HepG2 (cell line): ENCODE measurements around the gene COL13A1. TPM values are rescaled to one million over a fixed set of nuclear protein-coding genes. Genes with fewer than 3 reads are reported as not detected.

ENCODE experiments used
- ATAC-seq: fragments of 200-7000 bp; cut with Tn5 transposase; 3 replicates; pipeline ENCODE4 v1.9.1; 2020; ENCODE audit warnings: mild to moderate bottlenecking, moderate library complexity
- BruUV-seq: library from RNA; stranded (reverse); fragments of 400-500 nt; replicated peaks from 2 replicates; lab custom pipeline; 2021; lab: Mats Ljungman, UMichigan
- CTCF ChIA-PET: fragments of 300-600 bp; formaldehyde crosslinking; extraction: SDS; loops from one replicate; lab custom pipeline; 2021; ENCODE audit warnings: low total read pairs, inconsistent platforms, low intra/inter-chr PET ratio; lab: Yijun Ruan, JAX
- POLR2A ChIA-PET: fragments of 350-600 bp; sonication (Branson Sonifier 250); formaldehyde crosslinking; loops from one replicate; lab custom pipeline; 2020; ENCODE audit warnings: antibody characterized with exemption, inconsistent platforms; lab: Yijun Ruan, JAX
- DNase-seq: peaks from one replicate; pipeline ENCODE4 v3.0.0-alpha.2; 2015; ENCODE audit warnings: low spot score
- FAIRE-seq: peaks from 3 replicates; lab custom pipeline; 2011; peaks lifted over from hg19 to GRCh38; lab: Jason Lieb, UNC
- H2AFZ ChIP-seq: one replicate; pipeline ENCODE4 v1.6.1; 2011; ENCODE audit warnings: low read length, inconsistent platforms
- H3K27ac ChIP-seq: fragments of 300-600 bp; 3 replicates; pipeline ENCODE4 v1.8.0; 2011; ENCODE audit warnings: mixed run types, mild to moderate bottlenecking, mixed read lengths, low read length, inconsistent platforms; ENCODE audit not compliant: insufficient read depth; ENCODE audit errors: extremely low read length
- H3K27me3 ChIP-seq, 2 experiments: fragments of 200-600 bp in 1 of 2; 2 replicates in 1 of 2; 3 replicates in 1 of 2; pipeline versions ENCODE4 v1.6.0 to v1.8.0; 2011; ENCODE audit warnings: low read length in 2 of 2, mild to moderate bottlenecking in 2 of 2, moderate library complexity in 2 of 2, inconsistent platforms in 1 of 2; ENCODE audit not compliant: insufficient read depth in 2 of 2, control insufficient read depth in 1 of 2
- H3K36me3 ChIP-seq, 2 experiments: fragments of 200-600 bp in 1 of 2; replicated peaks in 1 of 2; 2 replicates in 1 of 2; 3 replicates in 1 of 2; pipeline versions ENCODE4 v1.5.1 to v1.8.0; 2011; ENCODE audit warnings: low read length in 2 of 2, inconsistent platforms in 1 of 2; ENCODE audit not compliant: insufficient read depth in 2 of 2, control insufficient read depth in 1 of 2
- H3K4me1 ChIP-seq: 2 replicates; pipeline ENCODE4 v1.5.1; 2012; ENCODE audit warnings: low read length, inconsistent platforms; ENCODE audit not compliant: insufficient read depth
- H3K4me2 ChIP-seq: 2 replicates; pipeline ENCODE4 v1.6.0; 2011; ENCODE audit warnings: low read depth, low read length, inconsistent platforms
- H3K4me3 ChIP-seq, 3 experiments: fragments of 200-600 bp in 1 of 3; sonication (generic), shearing (Covaris generic) in 1 of 3; replicated peaks in 1 of 3; 2 replicates each; pipeline ENCODE4 v1.5.1; 2011 to 2016; ENCODE audit warnings: low read length in 3 of 3, inconsistent platforms in 2 of 3, low read depth in 2 of 3, mild to moderate bottlenecking in 2 of 3, control low read depth in 1 of 3, mixed read lengths in 1 of 3; ENCODE audit not compliant: insufficient read depth in 1 of 3
- H3K79me2 ChIP-seq: one replicate; pipeline ENCODE4 v1.6.1; 2011; ENCODE audit warnings: low read length, inconsistent platforms; ENCODE audit not compliant: insufficient read depth
- H3K9ac ChIP-seq: 2 replicates; pipeline ENCODE4 v1.6.0; 2011; ENCODE audit warnings: mild to moderate bottlenecking, low read depth, low read length, inconsistent platforms; ENCODE audit not compliant: insufficient read depth
- H3K9me3 ChIP-seq: 2 replicates; pipeline ENCODE4 v1.5.1; 2012; ENCODE audit warnings: mild to moderate bottlenecking, low read length
- H4K20me1 ChIP-seq: 2 replicates; pipeline ENCODE4 v1.6.0; 2011; ENCODE audit warnings: inconsistent platforms, mild to moderate bottlenecking, low read length, moderate library complexity; ENCODE audit not compliant: insufficient read depth
- BCL6 ChIP-seq: IDR thresholded peaks from 2 replicates; pipeline ENCODE4 v1.6.1; 2016; ENCODE audit warnings: missing genetic modification reagents, missing compliant biosample characterization
- ETV5 ChIP-seq: IDR thresholded peaks from 2 replicates; pipeline ENCODE4 v1.6.1; 2018; ENCODE audit warnings: missing biosample characterization, missing genetic modification reagents, inconsistent platforms, borderline replicate concordance
- ZFAT ChIP-seq: sonication (generic); formaldehyde crosslinking; conservative IDR thresholded peaks from 2 replicates; pipeline ENCODE4 v1.8.1; 2023; ENCODE audit warnings: missing genetic modification reagents, inconsistent platforms
- ZNF274 ChIP-seq: sonication (generic); formaldehyde crosslinking; IDR thresholded peaks from 2 replicates; pipeline ENCODE4 v1.5.1; 2020; ENCODE audit warnings: mild to moderate bottlenecking, missing genetic modification reagents
- ZNF713 ChIP-seq: sonication (generic); formaldehyde crosslinking; IDR thresholded peaks from 2 replicates; pipeline ENCODE4 v1.4.0; 2020; ENCODE audit warnings: mild to moderate bottlenecking, missing genetic modification reagents
- WGBS: methylation state at CpG from one replicate; pipeline ENCODE4 v1.1.6; 2017; ENCODE audit warnings: low lambda C conversion rate; 5-methylcytosine and 5-hydroxymethylcytosine counted together
- in situ Hi-C: cut with HindIII; loops from 2 replicates; pipeline ENCODE4 v1.10.0; 2017; ENCODE audit warnings: low pct_unique_long_range_greater_than_20kb; ENCODE audit not compliant: extremely low pct_ligation_motif_present
- intact Hi-C: fragments of 100-400 bp; cut with micrococcal nuclease; formaldehyde crosslinking; loops from one replicate; pipeline ENCODE4 v1.10.0; 2022; ENCODE audit not compliant: unreplicated experiment
- polyA plus RNA-seq, 8 experiments: library from polyadenylated mRNA; depleted of rRNA in 3 of 8; stranded (reverse) in 7 of 8; unstranded in 1 of 8; fragments of >200 nt; fragmentation: Illumina TruSeq in 4 of 8; extraction: Trizol in 4 of 8; gene quantifications; 2 replicates each; pipeline versions ENCODE4 v1.2.1 to v1.2.3, GENCODE V29; 2011 to 2016; ENCODE audit warnings: low read depth in 4 of 8, missing spikeins in 1 of 8, mixed read lengths in 1 of 8; ENCODE audit not compliant: insufficient read depth in 1 of 8
- total RNA-seq, 5 experiments: library from RNA; depleted of rRNA; stranded (reverse); fragments of >200 nt; fragmentation: Illumina TruSeq; extraction: Trizol; gene quantifications; 2 replicates each; pipeline ENCODE4 v1.2.3, GENCODE V29; 2016; ENCODE audit warnings: low read depth in 1 of 5
- TF ChIP-seq, protein P1 (sequence below): sonication (generic); formaldehyde crosslinking; IDR thresholded peaks from 2 replicates; pipeline ENCODE4 v1.5.1; 2020; ENCODE audit warnings: mild to moderate bottlenecking, missing genetic modification reagents, borderline replicate concordance
- TF ChIP-seq, protein P2 (sequence below): sonication (generic); formaldehyde crosslinking; IDR thresholded peaks from 2 replicates; pipeline ENCODE4 v1.5.0; 2020; ENCODE audit warnings: missing genetic modification reagents

The COL13A1 gene
- total and polyA plus RNA-seq, 2 of the 13 experiments (the other 11 are each of a cell fraction or from before 2014, with no cell fraction given), result 0.07 TPM; not detected in 1

DNA sequence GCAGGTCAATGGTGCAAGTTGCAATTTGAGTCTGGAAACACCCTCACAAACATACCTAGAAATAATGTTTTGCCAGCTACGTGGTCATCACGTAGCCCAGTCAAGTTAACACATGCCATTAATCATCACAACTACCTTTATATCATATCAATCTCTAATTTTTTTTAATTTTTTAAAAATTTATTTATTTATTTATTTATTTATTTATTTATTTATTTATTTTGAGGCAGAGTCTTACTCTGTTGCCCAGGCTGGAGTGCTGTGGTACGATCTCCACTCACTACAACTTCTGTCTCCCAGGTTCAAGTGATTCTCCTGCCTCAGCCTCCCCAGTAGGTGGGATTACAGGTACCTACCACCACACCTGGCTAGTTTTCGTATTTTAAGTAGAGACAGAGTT, 198.6 kb downstream of the COL13A1 start:
- FAIRE-seq (no peak), DNase-seq (no peak)
- intact Hi-C loops, result no loop called here
- H4K20me1 ChIP-seq, result no peaks in the 10 kb centered on the region
- CTCF ChIA-PET, result no interaction called here
- H3K27me3 ChIP-seq, result peaks cover 2 to 5% of the 10 kb centered on the region in 2 experiments; a peak in 2 of 5 replicates
- no TSS peak for BruUV-seq
- H3K4me1 ChIP-seq, result no peaks in the 10 kb centered on the region
- no peaks in the 10 kb centered on the region for H3K36me3 ChIP-seq
- no peak for TF ChIP-seq ZNF274
- no peak for TF ChIP-seq ZFAT (CRISPR knock-in tag)
- TF ChIP-seq ETV5, result no peak
- TF ChIP-seq, protein P1, sequence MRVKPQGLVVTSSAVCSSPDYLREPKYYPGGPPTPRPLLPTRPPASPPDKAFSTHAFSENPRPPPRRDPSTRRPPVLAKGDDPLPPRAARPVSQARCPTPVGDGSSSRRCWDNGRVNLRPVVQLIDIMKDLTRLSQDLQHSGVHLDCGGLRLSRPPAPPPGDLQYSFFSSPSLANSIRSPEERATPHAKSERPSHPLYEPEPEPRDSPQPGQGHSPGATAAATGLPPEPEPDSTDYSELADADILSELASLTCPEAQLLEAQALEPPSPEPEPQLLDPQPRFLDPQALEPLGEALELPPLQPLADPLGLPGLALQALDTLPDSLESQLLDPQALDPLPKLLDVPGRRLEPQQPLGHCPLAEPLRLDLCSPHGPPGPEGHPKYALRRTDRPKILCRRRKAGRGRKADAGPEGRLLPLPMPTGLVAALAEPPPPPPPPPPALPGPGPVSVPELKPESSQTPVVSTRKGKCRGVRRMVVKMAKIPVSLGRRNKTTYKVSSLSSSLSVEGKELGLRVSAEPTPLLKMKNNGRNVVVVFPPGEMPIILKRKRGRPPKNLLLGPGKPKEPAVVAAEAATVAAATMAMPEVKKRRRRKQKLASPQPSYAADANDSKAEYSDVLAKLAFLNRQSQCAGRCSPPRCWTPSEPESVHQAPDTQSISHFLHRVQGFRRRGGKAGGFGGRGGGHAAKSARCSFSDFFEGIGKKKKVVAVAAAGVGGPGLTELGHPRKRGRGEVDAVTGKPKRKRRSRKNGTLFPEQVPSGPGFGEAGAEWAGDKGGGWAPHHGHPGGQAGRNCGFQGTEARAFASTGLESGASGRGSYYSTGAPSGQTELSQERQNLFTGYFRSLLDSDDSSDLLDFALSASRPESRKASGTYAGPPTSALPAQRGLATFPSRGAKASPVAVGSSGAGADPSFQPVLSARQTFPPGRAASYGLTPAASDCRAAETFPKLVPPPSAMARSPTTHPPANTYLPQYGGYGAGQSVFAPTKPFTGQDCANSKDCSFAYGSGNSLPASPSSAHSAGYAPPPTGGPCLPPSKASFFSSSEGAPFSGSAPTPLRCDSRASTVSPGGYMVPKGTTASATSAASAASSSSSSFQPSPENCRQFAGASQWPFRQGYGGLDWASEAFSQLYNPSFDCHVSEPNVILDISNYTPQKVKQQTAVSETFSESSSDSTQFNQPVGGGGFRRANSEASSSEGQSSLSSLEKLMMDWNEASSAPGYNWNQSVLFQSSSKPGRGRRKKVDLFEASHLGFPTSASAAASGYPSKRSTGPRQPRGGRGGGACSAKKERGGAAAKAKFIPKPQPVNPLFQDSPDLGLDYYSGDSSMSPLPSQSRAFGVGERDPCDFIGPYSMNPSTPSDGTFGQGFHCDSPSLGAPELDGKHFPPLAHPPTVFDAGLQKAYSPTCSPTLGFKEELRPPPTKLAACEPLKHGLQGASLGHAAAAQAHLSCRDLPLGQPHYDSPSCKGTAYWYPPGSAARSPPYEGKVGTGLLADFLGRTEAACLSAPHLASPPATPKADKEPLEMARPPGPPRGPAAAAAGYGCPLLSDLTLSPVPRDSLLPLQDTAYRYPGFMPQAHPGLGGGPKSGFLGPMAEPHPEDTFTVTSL (CRISPR knock-in tag), result no peak
- TF ChIP-seq, protein P2, sequence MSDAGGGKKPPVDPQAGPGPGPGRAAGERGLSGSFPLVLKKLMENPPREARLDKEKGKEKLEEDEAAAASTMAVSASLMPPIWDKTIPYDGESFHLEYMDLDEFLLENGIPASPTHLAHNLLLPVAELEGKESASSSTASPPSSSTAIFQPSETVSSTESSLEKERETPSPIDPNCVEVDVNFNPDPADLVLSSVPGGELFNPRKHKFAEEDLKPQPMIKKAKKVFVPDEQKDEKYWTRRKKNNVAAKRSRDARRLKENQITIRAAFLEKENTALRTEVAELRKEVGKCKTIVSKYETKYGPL, result no peak
- no peak for TF ChIP-seq BCL6 (CRISPR knock-in tag)
- no peak for TF ChIP-seq ZNF713
- TF ChIP-seq, all 625 proteins: peak for 0
- POLR2A ChIA-PET, result no interaction called here
- H3K4me3 ChIP-seq, result no peak overlapping the region
- H2AFZ ChIP-seq, result no peak overlapping the region
- no peaks in the 10 kb centered on the region for H3K9me3 ChIP-seq
- no peak overlapping the region for H3K4me2 ChIP-seq
- no peak overlapping the region for H3K9ac ChIP-seq
- no peak for ATAC-seq
- 37% methylated on average over 4 of the region's 4 CpGs for WGBS
- in situ Hi-C loops, result no loop called here
- no peaks in the 10 kb centered on the region for H3K79me2 ChIP-seq
- no peak overlapping the region for H3K27ac ChIP-seq
